Thyroid gland (tissue), 4 donors: ENCODE data around the gene MIEF1. TPM values are rescaled to one million over a fixed set of nuclear protein-coding genes. Genes with fewer than 3 reads are reported as not detected.

ENCODE experiments used
- DNase-seq, 2 donors: peaks; one replicate each; pipeline ENCODE4 v3.0.0-alpha.2; 2019
- H3K27ac ChIP-seq, 3 donors: fragments of 200-600 bp; sonication (generic); 1 replicate in 2 of 3; 2 replicates in 1 of 3; pipeline ENCODE4 v1.5.1; 2016 to 2019; ENCODE audit warnings: mild to moderate bottlenecking in 1 of 3, moderate library complexity in 1 of 3
- H3K27me3 ChIP-seq: fragments of 200-600 bp; sonication (generic); one replicate; pipeline ENCODE4 v1.5.1; 2019
- H3K36me3 ChIP-seq, 2 donors: fragments of 200-600 bp; sonication (generic); one replicate each; pipeline ENCODE4 v1.5.1; 2016 to 2019
- H3K4me1 ChIP-seq, 2 donors: fragments of 200-600 bp; sonication (generic); one replicate each; pipeline ENCODE4 v1.5.1; 2017 to 2019
- H3K4me3 ChIP-seq, 3 donors: fragments of 200-600 bp; sonication (generic); replicated peaks in 1 of 3; 1 replicate in 2 of 3; 2 replicates in 1 of 3; pipeline ENCODE4 v1.5.1; 2016; ENCODE audit warnings: mild to moderate bottlenecking in 1 of 3
- H3K9me3 ChIP-seq: fragments of 200-600 bp; sonication (generic); one replicate; pipeline ENCODE4 v1.5.1; 2017
- POLR2A ChIP-seq, 2 donors: fragments of 450-650 bp; IDR thresholded peaks; one replicate each; pipeline ENCODE4 v1.6.1; 2017; ENCODE audit warnings: antibody characterized with exemption in 2 of 2, mild to moderate bottlenecking in 2 of 2, moderate library complexity in 1 of 2
- WGBS, 2 donors: methylation state at CpG; one replicate each; pipeline ENCODE4 v1.1.5; 2017; 5-methylcytosine and 5-hydroxymethylcytosine counted together
- intact Hi-C: fragments of 100-400 bp; cut with DNase I; formaldehyde crosslinking; loops from one replicate; pipeline ENCODE4 v1.15.1; 2023
- total RNA-seq, 4 donors: library from RNA; depleted of rRNA; stranded (reverse); fragments of >200 nt; gene quantifications; one replicate each; pipeline ENCODE4 v1.2.3, GENCODE V29; 2016
- TF ChIP-seq, protein P1 (sequence below), 6 experiments: fragments of 200-600 bp in 3 of 6; fragments of 450-650 bp in 3 of 6; sonication (generic) in 3 of 6; IDR thresholded peaks; one replicate each; pipeline ENCODE4 v1.5.1; 2016 to 2019; ENCODE audit warnings: antibody characterized with exemption in 6 of 6, mild to moderate bottlenecking in 2 of 6, inconsistent platforms in 1 of 6, moderate library complexity in 1 of 6

The MIEF1 gene
- total RNA-seq, 4 donors from 2014 or later = 21.4 to 30.5 (median 26.7) TPM

DNA sequence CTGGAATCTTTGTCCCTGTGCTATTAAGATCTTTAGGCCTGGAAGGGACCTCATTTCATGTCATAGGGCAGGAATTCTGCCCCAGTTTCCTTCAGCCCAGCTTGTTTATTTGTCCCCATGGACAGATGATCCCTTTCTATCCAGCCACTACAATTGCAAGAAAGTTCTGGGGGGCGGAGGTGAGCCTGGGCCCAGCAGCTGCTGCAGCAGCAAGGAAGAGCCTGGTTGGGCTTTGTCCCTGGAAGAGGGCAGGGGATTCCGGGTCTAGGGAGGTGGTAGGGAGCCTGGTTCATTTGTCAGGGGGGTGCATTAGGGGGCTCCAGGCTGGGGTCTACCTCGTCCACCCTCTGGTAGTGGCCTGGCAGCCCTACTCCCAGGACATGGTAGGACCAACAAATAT lies 52.1 kb downstream of the MIEF1 start:
- no peak for DNase-seq
- TF ChIP-seq, protein P1, sequence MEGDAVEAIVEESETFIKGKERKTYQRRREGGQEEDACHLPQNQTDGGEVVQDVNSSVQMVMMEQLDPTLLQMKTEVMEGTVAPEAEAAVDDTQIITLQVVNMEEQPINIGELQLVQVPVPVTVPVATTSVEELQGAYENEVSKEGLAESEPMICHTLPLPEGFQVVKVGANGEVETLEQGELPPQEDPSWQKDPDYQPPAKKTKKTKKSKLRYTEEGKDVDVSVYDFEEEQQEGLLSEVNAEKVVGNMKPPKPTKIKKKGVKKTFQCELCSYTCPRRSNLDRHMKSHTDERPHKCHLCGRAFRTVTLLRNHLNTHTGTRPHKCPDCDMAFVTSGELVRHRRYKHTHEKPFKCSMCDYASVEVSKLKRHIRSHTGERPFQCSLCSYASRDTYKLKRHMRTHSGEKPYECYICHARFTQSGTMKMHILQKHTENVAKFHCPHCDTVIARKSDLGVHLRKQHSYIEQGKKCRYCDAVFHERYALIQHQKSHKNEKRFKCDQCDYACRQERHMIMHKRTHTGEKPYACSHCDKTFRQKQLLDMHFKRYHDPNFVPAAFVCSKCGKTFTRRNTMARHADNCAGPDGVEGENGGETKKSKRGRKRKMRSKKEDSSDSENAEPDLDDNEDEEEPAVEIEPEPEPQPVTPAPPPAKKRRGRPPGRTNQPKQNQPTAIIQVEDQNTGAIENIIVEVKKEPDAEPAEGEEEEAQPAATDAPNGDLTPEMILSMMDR (IDR thresholded peaks at IDR 0.05) = no peak
- no peak for TF ChIP-seq POLR2A (IDR thresholded peaks at IDR 0.05)
- intact Hi-C loops = no loop called here
- Histone ChIP-seq H3K27ac (no peak overlapping the region), H3K27me3 (no peaks in the 10 kb centered on the region), H3K4me1 (peaks cover 17 to 25% of the 10 kb centered on the region in 2 donors), H3K36me3 (no peaks in the 10 kb centered on the region), H3K4me3 (no peak overlapping the region), H3K9me3 (no peaks in the 10 kb centered on the region)
- 69 to 73% methylated on average over 3 of the region's 3 CpGs for WGBS, 2 donors

DNA sequence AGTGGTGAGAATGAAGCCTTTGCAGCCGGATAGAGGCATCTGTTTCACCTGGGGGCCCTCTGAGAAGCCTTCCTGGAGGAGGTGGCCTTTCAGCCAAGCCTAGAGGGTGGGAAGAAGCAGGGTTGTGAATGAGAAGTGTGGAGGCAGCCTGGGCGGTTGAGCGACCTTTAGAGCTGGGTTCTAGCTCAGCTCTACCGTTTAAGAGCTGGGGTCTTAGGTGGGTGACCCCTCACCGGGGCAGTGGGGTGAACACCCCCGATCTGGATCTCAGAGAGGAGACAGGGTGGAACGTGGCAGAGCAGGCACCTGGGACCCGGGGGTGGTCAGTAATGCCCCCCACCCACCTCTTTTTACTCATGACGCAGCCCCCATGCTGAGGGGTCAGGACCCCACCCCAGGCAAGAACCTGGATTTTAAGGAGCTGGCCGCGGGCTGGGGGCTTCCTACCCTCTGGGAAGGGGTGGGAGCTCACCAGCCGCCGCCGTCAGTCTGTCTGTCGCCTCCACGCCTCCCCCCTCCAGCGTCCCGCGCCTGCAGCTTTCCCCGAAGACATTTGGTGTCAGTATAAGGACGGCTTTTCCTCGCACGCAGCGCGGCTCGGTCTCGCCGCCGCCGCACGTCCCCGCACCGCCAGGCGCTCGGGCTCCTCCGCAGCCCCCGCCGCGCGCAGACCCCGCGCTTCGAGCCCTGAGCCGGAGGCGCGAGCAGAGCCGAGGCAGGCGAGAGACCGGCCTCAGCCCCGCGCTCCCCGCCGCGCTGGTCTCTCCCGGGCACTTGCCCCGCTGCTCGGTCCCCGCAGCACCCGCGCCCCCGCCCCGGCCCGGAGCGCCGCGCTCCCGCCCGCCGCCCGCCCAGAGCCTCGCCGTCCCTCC lies 55.1 kb downstream of the MIEF1 start:
- H3K36me3 ChIP-seq = no peaks in the 10 kb centered on the region
- H3K4me1 ChIP-seq = peaks cover 21 to 35% of the 10 kb centered on the region in 2 donors
- 57 to 62% methylated on average over 5 to 9 of the region's 72 CpGs for WGBS, 2 donors
- no peaks in the 10 kb centered on the region for H3K9me3 ChIP-seq
- intact Hi-C loops = no loop called here
- H3K4me3 ChIP-seq = peak overlapping the region in 1 of 3 donors; percentile 37
- peak overlapping the region in 2 of 3 donors; percentile 30 to 44 for H3K27ac ChIP-seq
- no peaks in the 10 kb centered on the region for H3K27me3 ChIP-seq
- peak; percentile 49 to 57 for DNase-seq
- TF ChIP-seq, protein P1 (IDR thresholded peaks at IDR 0.05) = peak in 2 of 6 experiments; percentile 13 to 25
- TF ChIP-seq POLR2A (IDR thresholded peaks at IDR 0.05) = peak in 1 of 2 donors; percentile 28

DNA sequence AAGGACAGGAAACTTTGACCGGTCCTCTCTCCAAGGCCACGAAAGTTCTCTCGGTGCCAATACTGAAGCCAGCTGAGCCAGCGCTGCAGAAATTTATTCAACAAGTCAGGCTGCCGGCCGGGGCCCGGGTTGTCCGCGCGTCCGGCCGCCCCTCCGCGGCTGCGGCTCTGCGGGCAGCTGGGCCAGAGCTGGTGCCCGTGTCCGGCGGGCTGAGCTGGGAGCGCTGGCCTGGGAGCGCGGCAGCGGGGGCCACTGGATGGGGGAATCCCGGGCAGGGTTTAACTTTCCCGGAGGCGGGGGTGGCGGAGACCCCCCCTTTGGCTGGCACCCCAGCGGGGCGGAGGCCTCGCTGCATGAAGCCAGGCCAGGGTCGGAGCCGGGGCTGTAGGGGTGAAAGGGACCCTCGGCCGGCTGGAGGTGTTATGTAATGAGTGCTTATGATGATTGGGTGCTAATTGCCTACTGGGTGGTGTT lies 56.2 kb downstream of the MIEF1 start:
- 3 to 17% methylated on average over 1 to 7 of the region's 34 CpGs for WGBS, 2 donors
- TF ChIP-seq, protein P1 (IDR thresholded peaks at IDR 0.05) = no peak
- TF ChIP-seq POLR2A (IDR thresholded peaks at IDR 0.05) = no peak
- no peaks in the 10 kb centered on the region for H3K36me3 ChIP-seq
- H3K27ac ChIP-seq = peak overlapping the region; percentile 70 to 93 (median 84)
- H3K4me1 ChIP-seq = peaks cover 19 to 33% of the 10 kb centered on the region in 2 donors
- H3K9me3 ChIP-seq = no peaks in the 10 kb centered on the region
- intact Hi-C loops = no loop called here
- peak; percentile 50 to 51 for DNase-seq
- H3K27me3 ChIP-seq = no peaks in the 10 kb centered on the region
- H3K4me3 ChIP-seq = peak overlapping the region in 2 of 3 donors; percentile 37 to 42

DNA sequence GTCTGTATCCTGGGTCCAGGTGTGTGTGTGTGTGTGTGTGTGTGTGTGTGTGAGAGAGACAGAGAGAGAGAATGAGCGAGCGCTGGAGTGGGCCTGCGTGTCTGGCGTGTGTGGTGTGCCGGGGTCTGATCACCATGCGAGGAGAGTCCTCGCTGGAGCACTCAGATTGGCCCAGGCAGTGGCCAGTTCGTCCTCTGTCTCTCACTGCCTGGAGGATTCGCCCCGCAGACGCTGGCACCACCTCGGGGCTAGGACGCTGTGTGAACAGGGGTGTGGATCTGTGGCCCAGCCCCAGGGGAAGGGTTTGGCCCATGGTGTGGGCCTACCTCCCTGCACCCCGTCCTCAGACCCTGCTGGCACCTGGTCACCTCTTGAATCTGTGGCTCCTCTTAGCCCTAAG lies 56.9 kb downstream of the MIEF1 start:
- no peak overlapping the region for H3K4me3 ChIP-seq
- peak; percentile 54 to 69 for DNase-seq
- H3K36me3 ChIP-seq = no peaks in the 10 kb centered on the region
- WGBS, 2 donors = 31 to 64% methylated on average over 10 of the region's 14 CpGs
- intact Hi-C loops = no loop called here
- H3K9me3 ChIP-seq = no peaks in the 10 kb centered on the region
- H3K27ac ChIP-seq = peak overlapping the region; percentile 70 to 93 (median 84)
- no peaks in the 10 kb centered on the region for H3K27me3 ChIP-seq
- TF ChIP-seq, protein P1 (IDR thresholded peaks at IDR 0.05) = no peak
- peak in 1 of 2 donors; percentile 38 for TF ChIP-seq POLR2A (IDR thresholded peaks at IDR 0.05)
- peaks cover 19 to 33% of the 10 kb centered on the region in 2 donors for H3K4me1 ChIP-seq
